A549 (cell line): ENCODE data around the gene KCNG1. TPM values are rescaled to one million over a fixed set of nuclear protein-coding genes. Genes with fewer than 3 reads are reported as not detected.

Experiments used
- ATAC-seq, 2 experiments: fragments of 200-7000 bp in 1 of 2; fragments of >200 bp in 1 of 2; cut with Nextera tagmentation in 1 of 2; cut with Tn5 transposase in 1 of 2; 3 replicates each; pipeline versions ENCODE4 v1.8.0 to v1.9.1; 2018 to 2020; ENCODE audit warnings: mild to moderate bottlenecking in 1 of 2, moderate library complexity in 1 of 2
- CTCF ChIA-PET: fragments of 300-600 bp; sonication (Branson Sonifier 250); formaldehyde crosslinking; extraction: SDS; loops from one replicate; lab custom pipeline; 2021; ENCODE audit warnings: antibody characterized with exemption, inconsistent platforms; lab: Yijun Ruan, JAX
- POLR2A ChIA-PET: fragments of 350-600 bp; formaldehyde crosslinking; extraction: SDS; loops from one replicate; lab custom pipeline; 2021; ENCODE audit warnings: antibody characterized with exemption, inconsistent platforms; lab: Yijun Ruan, JAX
- DNase-seq, 2 experiments: peaks; one replicate each; pipeline versions ENCODE4 v3.0.0 to v3.0.0-alpha.2; 2011 to 2016; ENCODE audit warnings: low read depth in 1 of 2, low spot score in 1 of 2
- FAIRE-seq: peaks from 2 replicates; lab custom pipeline; 2011; peaks lifted over from hg19 to GRCh38; lab: Jason Lieb, UNC
- H3K27ac ChIP-seq, 2 experiments: fragments of >200 bp; sonication (Bioruptor Twin); formaldehyde crosslinking; 3 replicates each; pipeline ENCODE4 v1.5.1; 2016 to 2017
- H3K4me1 ChIP-seq: fragments of >200 bp; sonication (Bioruptor Twin); formaldehyde crosslinking; 3 replicates; pipeline ENCODE4 v1.6.1; 2016
- H3K4me2 ChIP-seq: fragments of >200 bp; sonication (Bioruptor Twin); formaldehyde crosslinking; 3 replicates; pipeline ENCODE4 v1.6.1; 2016
- H3K4me3 ChIP-seq: fragments of >200 bp; sonication (Bioruptor Twin); formaldehyde crosslinking; 3 replicates; pipeline ENCODE4 v1.5.1; 2016
- H3K9me3 ChIP-seq: fragments of >200 bp; sonication (Bioruptor Twin); formaldehyde crosslinking; 3 replicates; pipeline ENCODE4 v1.6.1; 2016
- CBX8 ChIP-seq: fragments of 200-600 bp; sonication (generic); IDR thresholded peaks from 2 replicates; pipeline ENCODE4 v1.6.1; 2016
- CTCF ChIP-seq: fragments of >200 bp; sonication (Bioruptor Twin); formaldehyde crosslinking; IDR thresholded peaks from 3 replicates; pipeline ENCODE4 v1.5.1; 2016
- E2F6 ChIP-seq: IDR thresholded peaks from 2 replicates; pipeline ENCODE4 v1.6.1; 2012; ENCODE audit warnings: low read depth, borderline replicate concordance
- ELK1 ChIP-seq: fragments of 150-350 bp; IDR thresholded peaks from 2 replicates; pipeline ENCODE4 v1.6.1; 2014; ENCODE audit warnings: low read depth, mild to moderate bottlenecking, low read length
- ESRRA ChIP-seq: fragments of 150-350 bp; IDR thresholded peaks from 2 replicates; pipeline ENCODE4 v1.6.1; 2014; ENCODE audit warnings: mild to moderate bottlenecking, low read length, borderline replicate concordance
- FOSL2 ChIP-seq, 2 experiments: fragments of 450-650 bp in 1 of 2; fragments of >200 bp in 1 of 2; sonication (Bioruptor Twin) in 1 of 2; formaldehyde crosslinking; IDR thresholded peaks; 2 replicates each; pipeline versions ENCODE4 v1.5.0 to v1.6.1; 2016 to 2020; ENCODE audit warnings: mild to moderate bottlenecking in 1 of 2, moderate library complexity in 1 of 2
- HMGXB4 ChIP-seq: fragments of 250-450 bp; sonication (Bioruptor Pico); IDR thresholded peaks from 2 replicates; pipeline ENCODE4 v1.5.0; 2021; ENCODE audit warnings: mild to moderate bottlenecking, moderate library complexity, borderline replicate concordance
- HOXA7 ChIP-seq: fragments of 250-450 bp; sonication (Bioruptor Pico); IDR thresholded peaks from 2 replicates; pipeline ENCODE4 v1.5.0; 2020; ENCODE audit warnings: mild to moderate bottlenecking, moderate library complexity
- HOXB5 ChIP-seq: fragments of 250-450 bp; sonication (Bioruptor Pico); IDR thresholded peaks from 2 replicates; pipeline ENCODE4 v1.5.0; 2020; ENCODE audit warnings: mild to moderate bottlenecking, moderate library complexity
- MYC ChIP-seq: IDR thresholded peaks from 2 replicates; pipeline ENCODE4 v1.6.1; 2012; ENCODE audit warnings: mild to moderate bottlenecking, inconsistent platforms, low read length, improper control_type of control experiment, borderline replicate concordance
- RAD21 ChIP-seq, 2 experiments: fragments of >200 bp in 1 of 2; sonication (Bioruptor Twin) in 1 of 2; formaldehyde crosslinking in 1 of 2; IDR thresholded peaks in 1 of 2; conservative IDR thresholded peaks in 1 of 2; 2 replicates in 1 of 2; 3 replicates in 1 of 2; pipeline ENCODE4 v1.6.1; 2012 to 2018; ENCODE audit warnings: inconsistent platforms in 1 of 2
- RFX5 ChIP-seq: fragments of 450-650 bp; IDR thresholded peaks from 2 replicates; pipeline ENCODE4 v1.7.1; 2014; ENCODE audit warnings: antibody characterized with exemption, mild to moderate bottlenecking, moderate library complexity
- SMC3 ChIP-seq: fragments of >200 bp; sonication (Bioruptor Twin); formaldehyde crosslinking; IDR thresholded peaks from 3 replicates; pipeline ENCODE4 v1.6.1; 2018; ENCODE audit warnings: inconsistent platforms
- ZSCAN20 ChIP-seq: fragments of 250-450 bp; sonication (Bioruptor Pico); IDR thresholded peaks from 2 replicates; pipeline ENCODE4 v1.8.0; 2022; ENCODE audit warnings: mild to moderate bottlenecking, moderate library complexity
- WGBS: methylation state at CpG from one replicate; pipeline ENCODE4 v1.1.6; 2017; ENCODE audit errors: missing lambda C conversion rate; 5-methylcytosine and 5-hydroxymethylcytosine counted together
- polyA plus RNA-seq, 4 experiments: library from polyadenylated mRNA; depleted of rRNA in 3 of 4; stranded (reverse); fragments of >200 nt; fragmentation: RNase III in 1 of 4; extraction: RNeasy Plus Mini Kit Qiagen cat#74134 plus additional on column Dnase treatment in 1 of 4; gene quantifications; 2 replicates in 3 of 4; 3 replicates in 1 of 4; pipeline ENCODE4 v1.2.3, GENCODE V29; 2011 to 2017
- TF ChIP-seq, protein P1 (sequence below): fragments of 250-450 bp; sonication (Bioruptor Pico); IDR thresholded peaks from 2 replicates; pipeline ENCODE4 v1.5.0; 2020; ENCODE audit warnings: low read depth, mild to moderate bottlenecking, moderate library complexity

The KCNG1 gene
- polyA plus RNA-seq, 2 of the 4 experiments (the other 2 are of a cell fraction), result 8.5 to 12.3 TPM

DNA sequence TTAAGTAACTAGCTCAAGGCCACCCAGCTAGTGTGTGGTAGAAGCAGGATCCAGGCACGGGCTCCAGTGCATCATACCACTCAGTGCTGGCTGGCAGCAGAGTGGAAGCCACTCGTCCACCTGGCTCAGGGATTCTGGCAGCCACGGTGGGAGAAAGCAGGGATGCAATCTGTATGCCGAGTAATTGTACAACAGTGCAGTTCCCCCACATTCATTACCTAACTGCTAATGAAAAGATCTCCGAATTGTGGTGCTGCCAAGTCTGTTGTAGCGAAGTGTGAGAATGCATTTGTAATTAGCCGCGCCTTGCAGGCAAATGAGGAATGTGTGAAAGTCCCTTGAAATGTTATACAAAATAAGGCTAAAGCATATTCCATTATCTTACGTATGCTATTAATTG, 29.0 kb downstream of the KCNG1 start:
- POLR2A ChIA-PET, result no interaction called here
- ATAC-seq, result no peak
- WGBS, result 74% methylated on average over 9 of the region's 9 CpGs

More for the DNA sequence above, 29.0 kb downstream of the KCNG1 start:
- Histone ChIP-seq H3K4me3 (no peak overlapping the region), H3K27ac (no peak overlapping the region), H3K9me3 (no peaks in the 10 kb centered on the region), H3K4me2 (no peak overlapping the region), H3K4me1 (peaks cover 13% of the 10 kb centered on the region)
- FAIRE-seq (no peak), DNase-seq (no peak)
- CTCF ChIA-PET, result interaction anchor here (1.0 to 20.8 kb wide), 7 partner anchors 12 to 508 kb away, joined by 3 to 565 read pairs (median 7); no protein-coding TSS in a partner anchor
- TF ChIP-seq FOSL2 (IDR thresholded peaks at IDR 0.05), result no peak
- no peak for TF ChIP-seq FOSL2 (CRISPR knock-in tag; IDR thresholded peaks at IDR 0.05)
- no peak for TF ChIP-seq E2F6
- no peak for TF ChIP-seq ESRRA
- no peak for TF ChIP-seq RFX5
- no peak for TF ChIP-seq HMGXB4 (CRISPR knock-in tag)
- TF ChIP-seq ELK1, result no peak
- no peak for TF ChIP-seq SMC3
- no peak for TF ChIP-seq CBX8
- no peak for TF ChIP-seq CTCF
- TF ChIP-seq RAD21 (conservative IDR thresholded peaks at IDR 0.05 in 1 of 2, IDR thresholded peaks at IDR 0.05 in 1 of 2), result no peak
- TF ChIP-seq, protein P1, sequence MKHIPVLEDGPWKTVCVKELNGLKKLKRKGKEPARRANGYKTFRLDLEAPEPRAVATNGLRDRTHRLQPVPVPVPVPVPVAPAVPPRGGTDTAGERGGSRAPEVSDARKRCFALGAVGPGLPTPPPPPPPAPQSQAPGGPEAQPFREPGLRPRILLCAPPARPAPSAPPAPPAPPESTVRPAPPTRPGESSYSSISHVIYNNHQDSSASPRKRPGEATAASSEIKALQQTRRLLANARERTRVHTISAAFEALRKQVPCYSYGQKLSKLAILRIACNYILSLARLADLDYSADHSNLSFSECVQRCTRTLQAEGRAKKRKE (CRISPR knock-in tag), result no peak
- no peak for TF ChIP-seq MYC
- no peak for TF ChIP-seq HOXA7 (CRISPR knock-in tag)
- no peak for TF ChIP-seq HOXB5 (CRISPR knock-in tag)
- TF ChIP-seq ZSCAN20 (CRISPR knock-in tag), result no peak
